Bronchial epithelial cell (primary cell): ENCODE results near the gene CYRIA. TPM values are rescaled to one million over a fixed set of nuclear protein-coding genes. Genes with fewer than 3 reads are reported as not detected.

Experiments used
- DNase-seq: peaks from one replicate; pipeline ENCODE4 v3.0.0-alpha.2; 2010; ENCODE audit warnings: low read depth
- FAIRE-seq: peaks from 2 replicates; lab custom pipeline; 2011; peaks lifted over from hg19 to GRCh38; lab: Jason Lieb, UNC
- H3K27me3 ChIP-seq: 2 replicates; pipeline ENCODE4 v1.5.1; 2011; ENCODE audit warnings: low read length; ENCODE audit not compliant: control insufficient read depth, insufficient read depth
- H3K36me3 ChIP-seq: 2 replicates; pipeline ENCODE4 v1.5.1; 2011; ENCODE audit warnings: low read length; ENCODE audit not compliant: control insufficient read depth, insufficient read depth
- H3K4me3 ChIP-seq: 2 replicates; pipeline ENCODE4 v1.5.1; 2011; ENCODE audit warnings: mild to moderate bottlenecking, low read depth, low read length, control low read depth
- total RNA-seq: library from RNA; depleted of rRNA; stranded (reverse); fragments of >200 nt; gene quantifications from 2 replicates; pipeline ENCODE4 v1.2.1, GENCODE V29; 2014
- TF ChIP-seq, protein P1 (sequence below): IDR thresholded peaks from 2 replicates; pipeline ENCODE4 v1.5.1; 2011; ENCODE audit warnings: mild to moderate bottlenecking, moderate library complexity, low read length, control low read depth, inconsistent platforms; ENCODE audit not compliant: insufficient read depth, severe bottlenecking

Gene CYRIA
- total RNA-seq, 1 donor from 2014 or later: 0.79 TPM

DNA sequence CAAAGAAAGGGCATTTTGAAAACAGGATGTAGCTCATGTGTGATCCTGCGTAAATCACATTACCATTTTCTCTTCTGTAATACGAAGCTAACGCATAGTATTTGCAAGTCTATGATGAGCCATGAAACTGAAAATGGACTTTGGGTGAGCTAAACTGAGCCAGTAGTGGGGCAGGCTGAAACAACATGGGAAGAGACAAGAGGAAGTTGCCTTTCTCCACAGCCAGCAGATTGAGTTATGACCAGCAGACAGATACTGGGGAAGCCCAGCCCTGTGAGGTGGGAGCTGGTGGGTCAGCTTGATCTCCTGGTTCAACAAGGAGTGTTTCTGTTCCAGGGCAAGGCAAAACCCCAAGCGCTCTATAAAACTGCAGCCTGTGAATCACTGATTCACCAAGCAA lies 11.8 kb downstream of the CYRIA start:
- H3K27me3 ChIP-seq: no peaks in the 10 kb centered on the region
- no peak for FAIRE-seq
- DNase-seq: no peak
- TF ChIP-seq, protein P1, sequence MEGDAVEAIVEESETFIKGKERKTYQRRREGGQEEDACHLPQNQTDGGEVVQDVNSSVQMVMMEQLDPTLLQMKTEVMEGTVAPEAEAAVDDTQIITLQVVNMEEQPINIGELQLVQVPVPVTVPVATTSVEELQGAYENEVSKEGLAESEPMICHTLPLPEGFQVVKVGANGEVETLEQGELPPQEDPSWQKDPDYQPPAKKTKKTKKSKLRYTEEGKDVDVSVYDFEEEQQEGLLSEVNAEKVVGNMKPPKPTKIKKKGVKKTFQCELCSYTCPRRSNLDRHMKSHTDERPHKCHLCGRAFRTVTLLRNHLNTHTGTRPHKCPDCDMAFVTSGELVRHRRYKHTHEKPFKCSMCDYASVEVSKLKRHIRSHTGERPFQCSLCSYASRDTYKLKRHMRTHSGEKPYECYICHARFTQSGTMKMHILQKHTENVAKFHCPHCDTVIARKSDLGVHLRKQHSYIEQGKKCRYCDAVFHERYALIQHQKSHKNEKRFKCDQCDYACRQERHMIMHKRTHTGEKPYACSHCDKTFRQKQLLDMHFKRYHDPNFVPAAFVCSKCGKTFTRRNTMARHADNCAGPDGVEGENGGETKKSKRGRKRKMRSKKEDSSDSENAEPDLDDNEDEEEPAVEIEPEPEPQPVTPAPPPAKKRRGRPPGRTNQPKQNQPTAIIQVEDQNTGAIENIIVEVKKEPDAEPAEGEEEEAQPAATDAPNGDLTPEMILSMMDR: no peak
- no peak overlapping the region for H3K4me3 ChIP-seq
- no peaks in the 10 kb centered on the region for H3K36me3 ChIP-seq

DNA sequence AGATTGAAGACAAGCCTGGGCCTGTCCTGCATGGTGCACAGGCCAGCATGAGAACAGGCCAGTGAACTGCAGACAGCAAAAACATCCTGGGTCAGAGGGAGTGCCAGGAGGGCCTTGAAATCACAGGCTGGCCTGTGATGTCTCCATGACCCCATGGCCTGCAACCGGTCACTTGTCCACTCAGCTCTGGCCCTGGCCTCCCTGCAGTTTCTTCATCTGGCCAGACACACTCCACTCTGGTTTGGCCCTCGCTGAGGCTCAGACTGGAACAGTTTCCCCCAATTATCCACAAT lies 12.6 kb downstream of the CYRIA start:
- TF ChIP-seq, protein P1: no peak
- Histone ChIP-seq H3K36me3 (no peaks in the 10 kb centered on the region), H3K4me3 (no peak overlapping the region), H3K27me3 (no peaks in the 10 kb centered on the region)
- FAIRE-seq (no peak), DNase-seq (peak; percentile 61)

DNA sequence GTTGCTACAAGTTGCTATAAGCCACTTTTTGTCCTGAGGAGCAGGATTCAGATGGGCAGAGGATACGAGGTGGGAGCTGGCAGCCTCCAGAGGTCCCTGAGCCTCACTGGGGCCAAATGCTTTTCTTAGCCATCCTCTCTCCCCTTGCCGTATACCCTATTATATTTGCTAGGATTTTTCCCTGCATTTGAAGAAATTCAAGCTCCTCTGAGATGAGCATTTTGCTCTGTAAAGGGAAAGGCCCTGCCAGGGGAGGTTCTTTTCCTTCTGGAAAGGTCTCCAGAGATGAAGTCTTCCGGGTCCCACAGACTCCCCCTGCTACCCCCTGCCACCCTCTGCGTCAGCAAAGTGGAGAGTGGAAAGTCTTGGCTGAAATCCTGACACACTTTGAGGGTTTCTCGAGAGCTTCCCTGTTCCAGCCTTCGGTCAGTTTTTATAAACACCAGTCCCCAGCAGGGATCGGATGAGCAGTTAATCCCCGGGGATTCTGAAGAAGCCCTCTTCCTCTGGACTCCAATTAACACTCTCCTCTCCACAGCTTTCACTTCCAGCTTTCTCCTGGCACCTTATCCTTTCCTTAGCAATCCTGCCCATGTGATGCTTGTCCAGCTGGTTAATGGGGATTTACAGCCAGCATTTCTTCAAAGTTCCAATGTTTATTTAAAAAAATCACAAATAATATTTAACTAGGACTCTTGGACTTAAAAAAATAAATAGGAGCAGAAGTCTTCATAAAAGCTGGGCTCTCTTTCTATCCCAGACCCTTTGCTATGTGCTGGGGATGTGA lies 13.1 kb downstream of the CYRIA start:
- DNase-seq: no peak
- Histone ChIP-seq H3K36me3 (no peaks in the 10 kb centered on the region), H3K27me3 (no peaks in the 10 kb centered on the region), H3K4me3 (no peak overlapping the region)
- TF ChIP-seq, protein P1: no peak
- no peak for FAIRE-seq

DNA sequence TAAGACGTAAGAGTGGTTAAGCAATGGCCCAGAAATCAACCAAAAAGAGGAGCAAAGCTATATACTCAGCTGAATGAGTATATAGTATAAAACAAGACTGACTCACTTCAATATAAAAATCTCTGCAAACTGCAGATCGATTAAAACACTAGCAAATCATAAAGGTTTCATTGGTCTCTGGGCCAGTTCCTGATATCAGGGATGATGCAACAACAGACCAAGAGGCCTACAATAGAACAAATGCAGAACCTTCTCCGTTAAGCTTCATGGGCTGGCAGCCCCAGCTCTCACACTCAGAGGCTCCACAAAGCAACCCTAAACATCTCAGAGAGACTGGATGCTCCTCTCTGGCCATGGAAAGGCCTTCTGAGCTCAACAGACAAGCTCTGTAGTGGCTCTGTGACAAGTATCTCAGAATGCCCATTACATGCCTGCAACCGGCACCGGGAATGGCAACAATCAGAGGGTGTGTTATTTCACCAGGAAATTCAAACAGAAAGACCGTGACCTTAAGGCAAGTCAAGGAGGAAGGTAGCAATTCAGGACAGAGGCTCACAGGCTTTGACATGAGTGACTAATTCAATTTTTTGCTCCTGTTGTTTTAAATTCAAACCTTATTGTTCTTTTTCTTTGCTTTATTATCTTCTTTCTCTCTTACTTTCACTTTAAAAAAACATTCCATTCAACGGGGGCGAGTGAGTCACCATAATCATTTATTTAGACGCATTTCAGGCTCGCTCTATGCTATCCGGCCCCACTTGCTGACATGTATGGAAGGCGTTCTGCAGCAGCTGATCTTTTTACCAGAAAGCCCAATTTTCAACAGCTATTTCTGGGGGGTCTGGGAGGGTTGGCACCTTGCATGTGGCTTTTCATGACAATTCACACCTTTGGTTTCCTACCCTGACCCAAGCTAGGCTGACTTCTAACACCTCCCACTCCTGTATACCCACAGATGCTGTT lies 15.1 kb downstream of the CYRIA start:
- Histone ChIP-seq H3K36me3 (no peaks in the 10 kb centered on the region), H3K27me3 (no peaks in the 10 kb centered on the region), H3K4me3 (no peak overlapping the region)
- TF ChIP-seq, protein P1: no peak
- DNase-seq (peak; percentile 56), FAIRE-seq (no peak)

DNA sequence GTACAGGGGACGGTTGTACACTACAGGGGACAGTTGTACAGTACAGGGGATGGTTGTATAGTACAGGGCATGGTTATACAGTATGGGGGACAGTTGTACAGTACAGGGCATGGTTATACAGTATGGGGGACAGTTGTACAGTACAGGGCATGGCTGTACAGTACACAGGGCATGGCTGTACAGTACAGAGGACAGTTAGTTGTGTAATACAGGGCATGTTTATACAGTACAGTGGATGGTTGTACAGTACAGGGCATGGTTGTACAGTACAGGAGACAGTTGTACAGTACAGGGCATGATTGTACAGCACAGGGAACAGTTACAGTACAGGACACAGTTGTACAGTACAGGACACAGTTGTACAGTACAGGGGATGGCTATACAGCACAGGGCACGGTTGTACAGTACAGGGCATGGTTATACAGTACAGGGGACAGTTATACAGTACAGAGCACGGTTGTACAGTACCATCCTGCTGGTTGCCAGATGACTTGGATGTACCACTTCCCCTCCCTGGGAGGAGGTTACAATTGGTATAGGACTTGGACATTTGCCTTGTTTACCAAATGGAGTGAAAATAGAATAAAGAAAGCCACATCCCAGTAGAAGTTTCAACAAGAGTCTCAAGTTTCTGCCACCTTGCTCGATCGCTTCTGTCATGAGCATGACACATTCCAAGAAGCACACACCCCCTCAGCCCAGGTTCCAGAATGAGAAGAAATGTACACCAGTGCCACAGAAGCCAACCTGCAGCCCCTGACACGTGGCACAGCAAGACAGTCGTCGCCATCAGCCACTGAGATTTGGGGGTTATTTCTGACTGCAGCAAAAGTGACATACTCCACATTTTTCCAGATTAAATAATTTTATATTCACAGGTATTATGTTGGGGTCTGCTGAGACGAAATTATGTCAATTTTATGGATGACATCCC lies 16.0 kb downstream of the CYRIA start:
- peak; percentile 24 for DNase-seq
- Histone ChIP-seq H3K4me3 (no peak overlapping the region), H3K27me3 (no peaks in the 10 kb centered on the region), H3K36me3 (no peaks in the 10 kb centered on the region)
- TF ChIP-seq, protein P1: no peak
- no peak for FAIRE-seq
